ENCODE data around the gene COQ10A.

Gene COQ10A

GRCh38 chr12:56288705-56289387 is 22.1 kb downstream of the COQ10A start:
- TF ChIP-seq, protein P1, sequence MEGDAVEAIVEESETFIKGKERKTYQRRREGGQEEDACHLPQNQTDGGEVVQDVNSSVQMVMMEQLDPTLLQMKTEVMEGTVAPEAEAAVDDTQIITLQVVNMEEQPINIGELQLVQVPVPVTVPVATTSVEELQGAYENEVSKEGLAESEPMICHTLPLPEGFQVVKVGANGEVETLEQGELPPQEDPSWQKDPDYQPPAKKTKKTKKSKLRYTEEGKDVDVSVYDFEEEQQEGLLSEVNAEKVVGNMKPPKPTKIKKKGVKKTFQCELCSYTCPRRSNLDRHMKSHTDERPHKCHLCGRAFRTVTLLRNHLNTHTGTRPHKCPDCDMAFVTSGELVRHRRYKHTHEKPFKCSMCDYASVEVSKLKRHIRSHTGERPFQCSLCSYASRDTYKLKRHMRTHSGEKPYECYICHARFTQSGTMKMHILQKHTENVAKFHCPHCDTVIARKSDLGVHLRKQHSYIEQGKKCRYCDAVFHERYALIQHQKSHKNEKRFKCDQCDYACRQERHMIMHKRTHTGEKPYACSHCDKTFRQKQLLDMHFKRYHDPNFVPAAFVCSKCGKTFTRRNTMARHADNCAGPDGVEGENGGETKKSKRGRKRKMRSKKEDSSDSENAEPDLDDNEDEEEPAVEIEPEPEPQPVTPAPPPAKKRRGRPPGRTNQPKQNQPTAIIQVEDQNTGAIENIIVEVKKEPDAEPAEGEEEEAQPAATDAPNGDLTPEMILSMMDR (IDR thresholded peaks at IDR 0.05): no peak

DNA sequence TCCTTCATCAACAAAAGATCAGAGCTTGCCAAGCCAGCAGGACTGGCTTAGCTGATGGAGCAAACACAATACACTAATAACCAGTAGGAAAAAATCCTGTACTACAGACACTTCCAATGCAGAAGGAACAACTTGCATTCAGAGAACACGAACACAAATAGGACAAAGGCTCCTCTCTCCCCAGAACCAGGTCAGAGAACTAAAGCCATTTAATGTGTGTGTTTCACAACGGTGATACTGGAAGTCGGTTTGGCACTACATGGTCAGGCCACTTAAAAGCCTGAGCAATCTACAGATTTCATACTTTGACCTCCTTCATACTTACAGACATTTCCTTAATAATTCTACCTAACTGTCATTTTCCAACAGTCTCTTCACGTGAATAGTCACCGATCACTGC is 27.1 kb downstream of the COQ10A start:
- TF ChIP-seq, protein P1 (IDR thresholded peaks at IDR 0.05): no peak

DNA sequence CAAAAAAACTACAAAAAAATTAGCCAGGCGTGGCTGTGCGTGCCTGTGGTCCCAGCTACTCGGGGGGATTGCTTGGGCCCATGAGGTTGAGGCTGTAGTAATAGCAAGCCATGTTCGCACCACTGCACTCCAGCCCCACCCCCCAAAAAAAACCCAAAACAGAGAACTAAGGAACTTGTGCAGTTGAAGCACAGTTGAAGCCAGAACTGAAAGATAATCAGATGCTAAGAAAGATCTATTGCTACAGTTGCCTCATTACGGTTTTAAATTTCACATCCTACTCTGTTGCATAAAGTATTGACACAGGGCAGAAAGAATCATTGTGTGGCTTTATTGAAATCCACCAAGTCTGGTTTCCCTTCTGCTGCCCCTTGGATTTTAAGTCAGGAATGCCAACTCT is 29.6 kb downstream of the COQ10A start:
- TF ChIP-seq, protein P1 (IDR thresholded peaks at IDR 0.05): no peak

GRCh38 chr12:56297400-56297799 is 30.7 kb downstream of the COQ10A start:
- TF ChIP-seq, protein P1 (IDR thresholded peaks at IDR 0.05): no peak

GRCh38 chr12:56298828-56299227 is 32.1 kb downstream of the COQ10A start:
- TF ChIP-seq, protein P1 (IDR thresholded peaks at IDR 0.05): no peak

GRCh38 chr12:56299308-56299852 is 32.6 kb downstream of the COQ10A start:
- TF ChIP-seq, protein P1 (IDR thresholded peaks at IDR 0.05): no peak

GRCh38 chr12:56299853-56300643 is 33.3 kb downstream of the COQ10A start, which contains the start of gene CS:
TSS of gene CS (minus strand) at chr12:56300330. CDS start at chr12:56300201, 129 bp downstream.
- TF ChIP-seq, protein P1 (IDR thresholded peaks at IDR 0.05): no peak
